ENCODE data around the gene LDHAL6A. TPM values are rescaled to one million over a fixed set of nuclear protein-coding genes. Genes with fewer than 3 reads are reported as not detected.

The LDHAL6A gene
- total RNA-seq, 1 experiment from 2014 or later = not detected

GRCh38 chr11:18461909-18462308 lies 6.3 kb downstream of the LDHAL6A start:
- TF ChIP-seq CTCF (conservative IDR thresholded peaks at IDR 0.05) = no peak
- Mint-ChIP-seq H3K27me3 (ENCODE audit: low read depth) (no peaks in the 10 kb centered on the region), H3K36me3 (ENCODE audit: insufficient read depth in 1 of 3, low read depth in 3 of 3) (no peaks in the 10 kb centered on the region), H3K4me3 (no peak overlapping the region), H3K27ac (no peak overlapping the region), H3K9me3 (no peaks in the 10 kb centered on the region), H3K4me1 (peaks cover 8 to 9% of the 10 kb centered on the region in 2 experiments)
- Histone ChIP-seq H3K23me2 (ENCODE audit: insufficient read length, low read depth, low read length, poor library complexity, severe bottlenecking) (no peaks in the 10 kb centered on the region), H3K9ac (ENCODE audit: extremely low read depth, insufficient read length, low read length) (no peak overlapping the region), H2AK5ac (ENCODE audit: insufficient read length, low read length) (no peak overlapping the region), H2BK15ac (ENCODE audit: low read depth, low read length) (no peak overlapping the region), H3K4ac (ENCODE audit: low read depth, low read length) (no peak overlapping the region), H3K4me2 (ENCODE audit: insufficient read depth, insufficient read length, low read length) (no peak overlapping the region), H4K91ac (ENCODE audit: insufficient read length, low read depth, low read length) (no peak overlapping the region), H2BK120ac (ENCODE audit: low read depth, low read length, poor library complexity, severe bottlenecking) (no peak overlapping the region), H4K5ac (ENCODE audit: insufficient read length, low read depth, low read length) (no peak overlapping the region), H2BK20ac (ENCODE audit: low read depth, low read length, poor library complexity, severe bottlenecking) (no peak overlapping the region), H3K4me1 (ENCODE audit: insufficient read depth, low read length) (no peaks in the 10 kb centered on the region), H2AFZ (ENCODE audit: low read length) (no peak overlapping the region), H3K79me1 (ENCODE audit: insufficient read depth, low read depth, low read length, poor library complexity, severe bottlenecking) (no peaks in the 10 kb centered on the region), H2BK5ac (ENCODE audit: insufficient read length, low read length) (no peak overlapping the region), H3K23ac (ENCODE audit: insufficient read length, low read depth, low read length) (no peak overlapping the region), H3T11ph (ENCODE audit: low read length) (no peak overlapping the region), H3K9me3 (ENCODE audit: control insufficient read depth, low read depth, low read length) (no peaks in the 10 kb centered on the region), H3K18ac (ENCODE audit: insufficient read length, low read depth, low read length) (no peak overlapping the region), H3K56ac (ENCODE audit: insufficient read length, low read depth, low read length) (no peak overlapping the region), H3K79me2 (ENCODE audit: insufficient read depth, low read length) (no peaks in the 10 kb centered on the region), H4K20me1 (ENCODE audit: control insufficient read depth, insufficient read depth, insufficient read length) (no peaks in the 10 kb centered on the region), H4K8ac (replicated peaks; ENCODE audit: insufficient read length, low read depth, low read length) (no peak overlapping the region), H2BK12ac (ENCODE audit: insufficient read length, low read depth, low read length) (no peak overlapping the region), H3K27ac (ENCODE audit: insufficient read length, low read depth, low read length) (no peak overlapping the region), H3K14ac (ENCODE audit: insufficient read depth, low read length) (no peak overlapping the region), H3K27me3 (ENCODE audit: insufficient read depth, low read length) (no peaks in the 10 kb centered on the region)
- WGBS (ENCODE audit: extremely low coverage, insufficient read length, low lambda C conversion rate) = no CpG with 5 or more reads among the region's 6 CpGs
- DNase-seq = no peak
